Glutamatergic neuron (in vitro differentiated cells): ENCODE results near the gene CSE1L. TPM values are rescaled to one million over a fixed set of nuclear protein-coding genes. Genes with fewer than 3 reads are reported as not detected.

ENCODE experiments used
- DNase-seq: peaks from one replicate; pipeline ENCODE4 v3.0.0; 2022
- H3K27ac Mint-ChIP-seq: one replicate; pipeline ENCODE4 v1.8.0; 2020; ENCODE audit warnings: mild to moderate bottlenecking, mixed read lengths, inconsistent platforms; ENCODE audit not compliant: unreplicated experiment
- H3K27me3 Mint-ChIP-seq: one replicate; pipeline ENCODE4 v1.8.0; 2020; ENCODE audit warnings: mild to moderate bottlenecking, moderate library complexity, mixed read lengths, inconsistent platforms; ENCODE audit not compliant: unreplicated experiment
- H3K36me3 Mint-ChIP-seq: one replicate; pipeline ENCODE4 v1.8.0; 2020; ENCODE audit warnings: mild to moderate bottlenecking, mixed read lengths, inconsistent platforms; ENCODE audit not compliant: unreplicated experiment
- H3K4me1 Mint-ChIP-seq: one replicate; pipeline ENCODE4 v1.8.0; 2020; ENCODE audit warnings: mild to moderate bottlenecking, low read depth, mixed read lengths, inconsistent platforms; ENCODE audit not compliant: unreplicated experiment
- H3K4me3 Mint-ChIP-seq: one replicate; pipeline ENCODE4 v1.8.0; 2020; ENCODE audit warnings: mild to moderate bottlenecking, mixed read lengths, inconsistent platforms; ENCODE audit not compliant: unreplicated experiment
- H3K9me3 Mint-ChIP-seq: one replicate; pipeline ENCODE4 v1.8.0; 2020; ENCODE audit warnings: mild to moderate bottlenecking, moderate library complexity, mixed read lengths, inconsistent platforms; ENCODE audit not compliant: unreplicated experiment
- CTCF ChIP-seq: fragments of 200-600 bp; sonication (generic); IDR thresholded peaks from one replicate; pipeline ENCODE4 v1.5.0; 2021; ENCODE audit not compliant: partially characterized antibody, unreplicated experiment
- total RNA-seq: library from RNA; stranded (reverse); fragmentation: NEBNext Ultra II Directional; extraction: Animal tissue kit (Norgen Biotek cat#: 25700); gene quantifications from one replicate; pipeline ENCODE4 v1.2.1, GENCODE V29; 2021; ENCODE audit not compliant: unreplicated experiment

Gene CSE1L
- total RNA-seq, 1 donor from 2014 or later: 66.4 TPM

- Mint-ChIP-seq H3K27me3 (no peaks in the 10 kb centered on the region), H3K4me3 (no peak overlapping the region), H3K27ac (no peak overlapping the region), H3K9me3 (no peaks in the 10 kb centered on the region), H3K36me3 (no peaks in the 10 kb centered on the region), H3K4me1 (no peaks in the 10 kb centered on the region)
- no peak for TF ChIP-seq CTCF
- no peak for DNase-seq
Measured at GRCh38 chr20:49140834-49141233, 94.7 kb downstream of the CSE1L start.

Other genes starting within 250 kb of the CSE1L start
- 235 TPM for gene PREX1, start 218.3 kb upstream of the CSE1L start, total RNA-seq
- gene ARFGEF2, start 124.6 kb upstream of the CSE1L start, total RNA-seq: 30.2 TPM
- 79.7 TPM for gene STAU1, start 142.0 kb downstream of the CSE1L start, total RNA-seq
- gene DDX27, start 173.1 kb downstream of the CSE1L start, total RNA-seq: 31.4 TPM
- gene ZNFX1, start 231.7 kb downstream of the CSE1L start, total RNA-seq: 11.8 TPM